ENCODE data around the gene SMCO2. TPM values are rescaled to one million over a fixed set of nuclear protein-coding genes. Genes with fewer than 3 reads are reported as not detected.

SMCO2 gene
- total and polyA plus RNA-seq, 2 of the 8 experiments (the other 6 are each of a cell fraction or from before 2014, with no cell fraction given): 0.24 to 0.80 TPM

- H3K23ac ChIP-seq (ENCODE audit: insufficient read length): no peak overlapping the region
- no peak overlapping the region for H3K4ac ChIP-seq (replicated peaks; ENCODE audit: insufficient read length, low read depth, low read length)
- H2BK12ac ChIP-seq (ENCODE audit: low read depth, low read length): no peak overlapping the region
- H3K4me1 ChIP-seq (replicated peaks in 1 of 4; ENCODE audit: control insufficient read depth in 3 of 4, insufficient read depth in 4 of 4, low read length in 3 of 4): no peaks in the 10 kb centered on the region
- POLR2A ChIA-PET (ENCODE audit: partially characterized antibody): interaction anchor here (0.7 kb wide), 1 partner anchor 10 kb away, joined by 3 read pairs; no protein-coding TSS in a partner anchor
- DNase-seq (ENCODE audit: low read depth in 1 of 2, low spot score in 2 of 2): no peak
- no peak overlapping the region for H4K8ac ChIP-seq (ENCODE audit: extremely low read depth, insufficient read depth, low read length)
- H4K91ac ChIP-seq (replicated peaks; ENCODE audit: insufficient read length, low read length): no peak overlapping the region
- H2BK15ac ChIP-seq (ENCODE audit: low read length): no peak overlapping the region
- no peaks in the 10 kb centered on the region for H3K79me2 ChIP-seq (ENCODE audit: control insufficient read depth in 1 of 2, insufficient read depth in 2 of 2, low read length in 2 of 2)
- no peak overlapping the region for H3K56ac ChIP-seq (replicated peaks; ENCODE audit: insufficient read length, low read depth, low read length)
- no peak overlapping the region for H3K18ac ChIP-seq (ENCODE audit: extremely low read depth, low read length)
- no peak overlapping the region for H3K27ac ChIP-seq (ENCODE audit: low read depth, low read length)
- H3K14ac ChIP-seq (ENCODE audit: insufficient read length): no peak overlapping the region
- WGBS, 2 experiments (ENCODE audit: extremely low coverage in 1 of 2, insufficient coverage in 1 of 2, insufficient read length in 1 of 2, insufficient replicate concordance in 2 of 2, low coverage in 1 of 2, low lambda C conversion rate in 2 of 2, missing lambda C conversion rate in 1 of 2): 94% methylated on average over 5 of the region's 5 CpGs; no CpG with 5 or more reads in 1 of the 2 experiments
- no peak overlapping the region for H2BK120ac ChIP-seq (replicated peaks; ENCODE audit: low read depth, low read length)
- no peak overlapping the region for H3K9ac ChIP-seq (replicated peaks in 1 of 4; ENCODE audit: extremely low read depth in 1 of 4, low read depth in 3 of 4, low read length in 3 of 4)
- no peak overlapping the region for H3K4me3 ChIP-seq (ENCODE audit: extremely low read depth in 1 of 4, insufficient read depth in 2 of 4, low read depth in 3 of 4, low read length in 4 of 4)
- no peaks in the 10 kb centered on the region for H3K9me3 ChIP-seq (ENCODE audit: insufficient read depth in 2 of 2, low read depth in 1 of 2, low read length in 1 of 2)
- no peak overlapping the region for H3K4me2 ChIP-seq (ENCODE audit: insufficient read depth in 1 of 2, low read depth in 2 of 2, low read length in 2 of 2)
- H3K36me3 ChIP-seq (ENCODE audit: control insufficient read depth in 2 of 4, insufficient read depth in 4 of 4, low read length in 3 of 4): no peaks in the 10 kb centered on the region
- no peak overlapping the region for H2BK5ac ChIP-seq (ENCODE audit: low read depth, low read length)
- no peaks in the 10 kb centered on the region for H3K27me3 ChIP-seq (replicated peaks in 1 of 4; ENCODE audit: control insufficient read depth in 3 of 4, extremely low read depth in 1 of 4, insufficient read depth in 3 of 4, low read length in 3 of 4)
- H4K20me1 ChIP-seq (replicated peaks in 1 of 2; ENCODE audit: control insufficient read depth in 1 of 2, insufficient read depth in 2 of 2, low read length in 2 of 2): no peaks in the 10 kb centered on the region
- H2AFZ ChIP-seq (ENCODE audit: low read length): no peak overlapping the region
- no peak for FAIRE-seq
- no peak overlapping the region for H4K5ac ChIP-seq (ENCODE audit: insufficient read length, low read depth, low read length)
- CTCF ChIA-PET (ENCODE audit: partially characterized antibody): interaction anchor here (0.6 to 4.6 kb wide), 11 partner anchors 10 to 710 kb away, joined by 3 to 47 read pairs (median 4); no protein-coding TSS in a partner anchor
- H3K79me1 ChIP-seq (ENCODE audit: low read depth, low read length): no peaks in the 10 kb centered on the region
- no peak overlapping the region for H2BK20ac ChIP-seq (ENCODE audit: low read length)
- no peak overlapping the region for H2AK5ac ChIP-seq (ENCODE audit: low read depth, low read length)
- no peaks in the 10 kb centered on the region for H3K23me2 ChIP-seq (ENCODE audit: low read depth, low read length)
- no peak for TF ChIP-seq CEBPB (IDR thresholded peaks at IDR 0.05; ENCODE audit: low read depth, low read length)
- TF ChIP-seq CTBP2 (IDR thresholded peaks at IDR 0.05; ENCODE audit: borderline replicate concordance, insufficient read depth, insufficient read length, low read length): no peak
- no peak for TF ChIP-seq EZH2 (IDR thresholded peaks at IDR 0.05; ENCODE audit: low read depth, low read length, severe bottlenecking)
- TF ChIP-seq ZNF274 (IDR thresholded peaks at IDR 0.05; ENCODE audit: borderline replicate concordance, extremely low read depth, low read length): no peak
- no peak for TF ChIP-seq KDM5A (IDR thresholded peaks at IDR 0.05; ENCODE audit: low read length)
- TF ChIP-seq MAX (IDR thresholded peaks at IDR 0.05): no peak
- no peak for TF ChIP-seq YY1 (IDR thresholded peaks at IDR 0.05; ENCODE audit: low read depth, low read length)
- TF ChIP-seq CBX8 (IDR thresholded peaks at IDR 0.05; ENCODE audit: borderline replicate concordance, low read depth, low read length): no peak
- TF ChIP-seq EGR1 (IDR thresholded peaks at IDR 0.05; ENCODE audit: borderline replicate concordance, low read depth, low read length): no peak
- TF ChIP-seq RFX5 (IDR thresholded peaks at IDR 0.05; ENCODE audit: borderline replicate concordance, low read depth, low read length): no peak
- TF ChIP-seq JUN (IDR thresholded peaks at IDR 0.05; ENCODE audit: low read depth, low read length): no peak
Measured at GRCh38 chr12:27425306-27425705, 21.2 kb upstream of the SMCO2 start.

All from H1 (cell line).